Gastroesophageal sphincter (tissue), 3 donors: ENCODE results near the gene ECM1.

Source experiments
- EP300 ChIP-seq: sonication (generic); formaldehyde crosslinking; IDR thresholded peaks from one replicate; pipeline ENCODE4 v1.6.1; 2017; ENCODE audit warnings: antibody characterized with exemption, mild to moderate bottlenecking
- TF ChIP-seq, protein P1 (sequence below), 4 experiments: fragments of 200-600 bp in 2 of 4; fragments of 450-650 bp in 2 of 4; sonication (generic) in 1 of 4; IDR thresholded peaks; one replicate each; pipeline ENCODE4 v1.5.1; 2017 to 2019; ENCODE audit warnings: antibody characterized with exemption in 4 of 4, mild to moderate bottlenecking in 2 of 4, moderate library complexity in 2 of 4

GRCh38 chr1:150507912-150508864, at the start of gene ECM1:
- TF ChIP-seq, protein P1, sequence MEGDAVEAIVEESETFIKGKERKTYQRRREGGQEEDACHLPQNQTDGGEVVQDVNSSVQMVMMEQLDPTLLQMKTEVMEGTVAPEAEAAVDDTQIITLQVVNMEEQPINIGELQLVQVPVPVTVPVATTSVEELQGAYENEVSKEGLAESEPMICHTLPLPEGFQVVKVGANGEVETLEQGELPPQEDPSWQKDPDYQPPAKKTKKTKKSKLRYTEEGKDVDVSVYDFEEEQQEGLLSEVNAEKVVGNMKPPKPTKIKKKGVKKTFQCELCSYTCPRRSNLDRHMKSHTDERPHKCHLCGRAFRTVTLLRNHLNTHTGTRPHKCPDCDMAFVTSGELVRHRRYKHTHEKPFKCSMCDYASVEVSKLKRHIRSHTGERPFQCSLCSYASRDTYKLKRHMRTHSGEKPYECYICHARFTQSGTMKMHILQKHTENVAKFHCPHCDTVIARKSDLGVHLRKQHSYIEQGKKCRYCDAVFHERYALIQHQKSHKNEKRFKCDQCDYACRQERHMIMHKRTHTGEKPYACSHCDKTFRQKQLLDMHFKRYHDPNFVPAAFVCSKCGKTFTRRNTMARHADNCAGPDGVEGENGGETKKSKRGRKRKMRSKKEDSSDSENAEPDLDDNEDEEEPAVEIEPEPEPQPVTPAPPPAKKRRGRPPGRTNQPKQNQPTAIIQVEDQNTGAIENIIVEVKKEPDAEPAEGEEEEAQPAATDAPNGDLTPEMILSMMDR (IDR thresholded peaks at IDR 0.05): no peak
- no peak for TF ChIP-seq EP300
